WI38 (cell line): Measurements from ENCODE around the gene SORT1.

Experiments used
- H3K4me3 ChIP-seq: 2 replicates; pipeline ENCODE4 v1.5.1; 2011; ENCODE audit warnings: low read depth, mild to moderate bottlenecking, control low read depth, low read length
- TF ChIP-seq, protein P1 (sequence below): IDR thresholded peaks from 2 replicates; pipeline ENCODE4 v1.5.1; 2012; ENCODE audit warnings: low read depth, mild to moderate bottlenecking, control low read depth, low read length

The SORT1 gene

DNA sequence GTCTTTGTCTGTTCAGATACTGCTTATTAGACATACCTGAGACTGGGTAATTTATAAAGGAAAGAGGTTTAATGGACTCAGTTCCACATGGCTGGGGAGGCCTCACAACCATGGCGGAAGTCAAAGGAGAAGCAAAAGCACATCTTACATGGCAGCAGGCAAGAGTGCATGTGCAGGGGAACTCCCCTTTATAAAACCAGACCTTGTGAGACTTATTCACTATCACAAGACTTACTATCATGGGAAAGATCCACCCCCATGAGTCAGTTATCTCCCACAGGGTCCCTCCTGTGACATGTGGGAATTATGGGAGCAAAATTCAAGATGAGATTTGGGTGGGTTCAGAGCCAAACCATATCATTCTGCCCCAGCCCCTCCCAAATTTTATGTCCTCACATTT, 35.6 kb upstream of the SORT1 start:
- H3K4me3 ChIP-seq: no peak overlapping the region
- TF ChIP-seq, protein P1, sequence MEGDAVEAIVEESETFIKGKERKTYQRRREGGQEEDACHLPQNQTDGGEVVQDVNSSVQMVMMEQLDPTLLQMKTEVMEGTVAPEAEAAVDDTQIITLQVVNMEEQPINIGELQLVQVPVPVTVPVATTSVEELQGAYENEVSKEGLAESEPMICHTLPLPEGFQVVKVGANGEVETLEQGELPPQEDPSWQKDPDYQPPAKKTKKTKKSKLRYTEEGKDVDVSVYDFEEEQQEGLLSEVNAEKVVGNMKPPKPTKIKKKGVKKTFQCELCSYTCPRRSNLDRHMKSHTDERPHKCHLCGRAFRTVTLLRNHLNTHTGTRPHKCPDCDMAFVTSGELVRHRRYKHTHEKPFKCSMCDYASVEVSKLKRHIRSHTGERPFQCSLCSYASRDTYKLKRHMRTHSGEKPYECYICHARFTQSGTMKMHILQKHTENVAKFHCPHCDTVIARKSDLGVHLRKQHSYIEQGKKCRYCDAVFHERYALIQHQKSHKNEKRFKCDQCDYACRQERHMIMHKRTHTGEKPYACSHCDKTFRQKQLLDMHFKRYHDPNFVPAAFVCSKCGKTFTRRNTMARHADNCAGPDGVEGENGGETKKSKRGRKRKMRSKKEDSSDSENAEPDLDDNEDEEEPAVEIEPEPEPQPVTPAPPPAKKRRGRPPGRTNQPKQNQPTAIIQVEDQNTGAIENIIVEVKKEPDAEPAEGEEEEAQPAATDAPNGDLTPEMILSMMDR: no peak

DNA sequence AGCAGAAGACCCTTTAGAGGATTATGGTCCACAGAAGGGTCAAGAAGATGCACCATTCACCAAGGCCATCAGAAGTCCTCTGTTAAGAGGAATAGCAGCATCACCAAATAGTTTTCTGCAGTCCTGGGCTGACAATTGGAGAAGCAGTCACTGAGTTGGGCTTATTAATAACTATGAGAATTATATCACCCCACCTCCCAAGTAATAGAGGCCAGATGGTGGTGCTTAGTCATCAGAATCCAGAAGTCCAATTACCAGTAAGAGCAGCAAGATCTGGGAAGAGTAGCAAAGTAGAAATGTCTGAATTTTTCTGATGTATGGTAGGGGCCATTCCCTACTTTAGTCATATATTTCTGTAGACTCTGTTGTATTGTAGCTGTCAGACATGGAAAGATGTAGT, 34.6 kb upstream of the SORT1 start:
- no peak overlapping the region for H3K4me3 ChIP-seq
- TF ChIP-seq, protein P1: no peak

- H3K4me3 ChIP-seq: peak overlapping the region; percentile 84
- TF ChIP-seq, protein P1: no peak
These were observed 29.4 kb upstream of the SORT1 start for GRCh38 chr1:109427171-109427467.

- TF ChIP-seq, protein P1: no peak
- peak within 1 kb of the TSS; percentile 84 for H3K4me3 ChIP-seq
These were observed 28.8 kb upstream of the SORT1 start, which contains the start of gene PSMA5 for GRCh38 chr1:109426281-109427170. TSS of gene PSMA5 (minus strand) at chr1:109426448. CDS start at chr1:109426330, 118 bp downstream.

DNA sequence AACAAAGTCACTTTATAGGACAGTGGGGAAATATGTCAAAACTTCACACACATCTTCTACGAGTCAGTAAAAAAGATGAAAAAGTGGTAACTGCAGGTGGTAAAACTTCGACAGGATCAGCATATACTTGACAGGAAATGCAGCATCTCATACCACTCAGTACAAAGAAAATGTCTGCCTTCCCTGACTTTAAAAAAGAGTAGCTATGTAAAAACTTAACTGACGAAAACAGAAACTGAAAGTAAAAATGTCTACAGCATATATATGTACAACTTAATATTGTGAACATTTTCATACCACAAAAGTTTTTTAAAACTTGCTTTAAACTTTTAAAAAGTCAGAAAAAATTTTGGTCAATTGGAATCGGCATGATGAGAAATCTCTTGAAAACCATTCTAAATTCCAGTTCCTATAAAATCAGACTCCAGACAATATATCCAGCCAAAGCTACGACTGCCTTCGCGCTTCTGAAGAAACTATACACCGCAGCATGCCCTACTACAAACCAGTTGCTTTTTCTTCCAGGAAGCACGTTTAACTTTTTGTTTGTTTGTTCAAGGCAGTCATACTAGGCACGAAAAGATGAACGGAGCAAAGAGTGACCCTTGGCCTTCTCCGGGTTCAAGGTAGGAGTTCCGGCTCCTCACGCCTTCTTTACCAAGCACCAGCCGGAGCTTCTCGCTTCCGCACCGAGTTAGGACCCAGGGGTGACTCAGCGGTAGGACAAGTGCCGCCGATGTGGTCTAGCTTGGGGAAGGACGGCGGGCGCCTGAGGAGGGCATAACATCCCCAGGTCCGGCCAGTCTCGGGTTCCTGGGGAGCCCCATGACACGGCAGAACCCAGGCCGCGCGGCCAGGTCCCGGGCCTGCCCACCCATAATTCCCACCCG, 27.9 kb upstream of the SORT1 start:
- H3K4me3 ChIP-seq: peak overlapping the region; percentile 84
- TF ChIP-seq, protein P1: no peak

DNA sequence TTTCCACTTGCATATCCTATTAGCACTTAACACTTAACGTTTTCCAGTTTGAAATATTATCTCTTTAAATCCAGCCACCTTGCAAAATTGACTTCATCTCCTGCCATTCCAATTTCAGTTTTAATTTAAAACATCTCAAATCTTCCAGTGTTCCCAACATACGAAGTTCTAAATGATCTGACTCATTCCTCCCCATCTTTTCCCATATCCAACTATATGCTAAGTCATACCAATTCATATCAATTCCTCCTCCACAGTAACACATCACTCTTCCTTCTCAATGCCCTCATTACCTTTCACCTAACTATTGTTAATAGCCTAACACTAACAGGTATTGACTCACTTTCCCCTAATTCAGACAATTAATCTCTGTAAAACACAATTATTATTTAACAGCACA, 25.8 kb upstream of the SORT1 start:
- no peak overlapping the region for H3K4me3 ChIP-seq
- TF ChIP-seq, protein P1: no peak

DNA sequence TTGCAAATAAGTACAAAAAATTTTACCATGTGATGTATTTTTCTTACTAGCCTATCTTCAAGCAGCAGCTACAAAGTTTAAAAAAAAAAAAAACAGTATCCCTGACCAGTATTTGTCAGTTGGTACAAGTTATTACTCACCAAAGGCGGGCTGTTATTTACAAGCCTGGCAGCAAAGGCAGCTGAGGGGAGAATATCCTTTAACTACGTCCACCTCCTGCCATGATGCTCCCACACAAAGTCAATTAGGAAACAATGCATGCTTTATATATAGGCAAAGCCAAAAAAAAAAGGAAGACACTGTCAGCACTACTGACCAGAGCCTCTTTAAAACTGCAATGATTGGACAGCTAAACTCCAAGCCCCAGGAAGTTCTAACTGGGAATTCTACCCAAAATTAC, 14.8 kb upstream of the SORT1 start:
- TF ChIP-seq, protein P1: no peak
- no peak overlapping the region for H3K4me3 ChIP-seq
